Activated B cell treated with CpG ODN at 0.5 μM for 24 hours (primary cell): ENCODE results near the gene KSR2. TPM values are rescaled to one million over a fixed set of nuclear protein-coding genes. Genes with fewer than 3 reads are reported as not detected.

ENCODE experiments used
- ATAC-seq: fragments of 200-7000 bp; cut with Tn5 transposase; one replicate; pipeline ENCODE4 v1.10.0; 2021; ENCODE audit warnings: low read depth, mild to moderate bottlenecking, moderate library complexity
- CTCF ChIA-PET: fragments of 350-600 bp; sonication (Branson Sonifier 250); formaldehyde crosslinking; loops from one replicate; lab custom pipeline; 2021; ENCODE audit warnings: antibody characterized with exemption; lab: Charles Lee
- POLR2A ChIA-PET: fragments of 350-600 bp; sonication (Branson Sonifier 250); formaldehyde crosslinking; loops from one replicate; lab custom pipeline; 2021; ENCODE audit warnings: antibody characterized with exemption; lab: Charles Lee
- DNase-seq: peaks from one replicate; pipeline ENCODE4 v3.0.0; 2022
- H3K27ac Mint-ChIP-seq: one replicate; pipeline ENCODE4 v1.8.0; 2020; ENCODE audit warnings: mixed read lengths
- H3K27me3 Mint-ChIP-seq: one replicate; pipeline ENCODE4 v1.8.0; 2021; ENCODE audit warnings: mixed read lengths
- H3K36me3 Mint-ChIP-seq: one replicate; pipeline ENCODE4 v1.8.0; 2021; ENCODE audit warnings: low read depth, mixed read lengths
- H3K4me1 Mint-ChIP-seq: one replicate; pipeline ENCODE4 v1.8.0; 2021; ENCODE audit warnings: mixed read lengths
- H3K4me3 Mint-ChIP-seq: one replicate; pipeline ENCODE4 v1.8.0; 2020; ENCODE audit warnings: mild to moderate bottlenecking, mixed read lengths
- H3K9me3 Mint-ChIP-seq: one replicate; pipeline ENCODE4 v1.8.0; 2020; ENCODE audit warnings: mixed read lengths
- CTCF ChIP-seq: fragments of 200-600 bp; IDR thresholded peaks from one replicate; pipeline ENCODE4 v1.8.0; 2022; ENCODE audit warnings: antibody characterized with exemption, mild to moderate bottlenecking
- intact Hi-C: fragments of 100-400 bp; cut with micrococcal nuclease; formaldehyde crosslinking; loops from one replicate; pipeline ENCODE4 v1.15.1; 2024
- total RNA-seq: library from RNA; stranded (reverse); gene quantifications from 2 replicates; pipeline ENCODE4 v1.2.3, GENCODE V29; 2022

KSR2 gene
- total RNA-seq, 1 donor from 2014 or later = not detected

- no peak for TF ChIP-seq CTCF
- Mint-ChIP-seq H3K27ac (no peak overlapping the region), H3K4me1 (no peaks in the 10 kb centered on the region), H3K9me3 (peaks cover 9% of the 10 kb centered on the region), H3K4me3 (no peak overlapping the region), H3K27me3 (peaks cover 3% of the 10 kb centered on the region), H3K36me3 (no peaks in the 10 kb centered on the region)
- DNase-seq = no peak
- POLR2A ChIA-PET = no interaction called here
- intact Hi-C loops = no loop called here
- no peak for ATAC-seq
- CTCF ChIA-PET = no interaction called here
Observed at GRCh38 chr12:117998719-117999118, 29.9 kb upstream of the KSR2 start.

GRCh38 chr12:117994551-117995438, 26.0 kb upstream of the KSR2 start:
- H3K27ac Mint-ChIP-seq = no peak overlapping the region
- H3K4me3 Mint-ChIP-seq = no peak overlapping the region
- peaks cover 6% of the 10 kb centered on the region for H3K27me3 Mint-ChIP-seq
- no peak for TF ChIP-seq CTCF
- ChIA-PET CTCF (no interaction called here), POLR2A (interaction anchor here (0.6 kb wide), 1 partner anchor 151 kb away, joined by 3 read pairs; no protein-coding TSS in a partner anchor)
- H3K9me3 Mint-ChIP-seq = peaks cover 9% of the 10 kb centered on the region
- no peak for ATAC-seq
- no peaks in the 10 kb centered on the region for H3K4me1 Mint-ChIP-seq
- intact Hi-C loops = no loop called here
- no peak for DNase-seq
- H3K36me3 Mint-ChIP-seq = no peaks in the 10 kb centered on the region

- TF ChIP-seq CTCF = no peak
- Mint-ChIP-seq H3K36me3 (no peaks in the 10 kb centered on the region), H3K27ac (no peak overlapping the region), H3K9me3 (peaks cover 4% of the 10 kb centered on the region), H3K4me3 (no peak overlapping the region), H3K27me3 (peaks cover 7% of the 10 kb centered on the region), H3K4me1 (no peaks in the 10 kb centered on the region)
- POLR2A ChIA-PET = interaction anchor here (0.7 kb wide), 1 partner anchor 28 kb away, joined by 3 read pairs; no protein-coding TSS in a partner anchor
- ATAC-seq (no peak), DNase-seq (no peak)
- CTCF ChIA-PET = no interaction called here
- intact Hi-C loops = no loop called here
Observed at GRCh38 chr12:117986705-117987469, 18.1 kb upstream of the KSR2 start.

GRCh38 chr12:117985182-117985581, 16.4 kb upstream of the KSR2 start:
- H3K27ac Mint-ChIP-seq = no peak overlapping the region
- DNase-seq = no peak
- ChIA-PET POLR2A (no interaction called here), CTCF (no interaction called here)
- H3K27me3 Mint-ChIP-seq = peaks cover 4% of the 10 kb centered on the region
- H3K36me3 Mint-ChIP-seq = no peaks in the 10 kb centered on the region
- peaks cover 4% of the 10 kb centered on the region for H3K9me3 Mint-ChIP-seq
- no peak overlapping the region for H3K4me3 Mint-ChIP-seq
- TF ChIP-seq CTCF = no peak
- no peak for ATAC-seq
- H3K4me1 Mint-ChIP-seq = no peaks in the 10 kb centered on the region
- intact Hi-C loops = no loop called here

GRCh38 chr12:117981267-117981666, 12.5 kb upstream of the KSR2 start:
- H3K36me3 Mint-ChIP-seq = no peaks in the 10 kb centered on the region
- no peaks in the 10 kb centered on the region for H3K4me1 Mint-ChIP-seq
- no peak for TF ChIP-seq CTCF
- ChIA-PET CTCF (no interaction called here), POLR2A (no interaction called here)
- no peaks in the 10 kb centered on the region for H3K9me3 Mint-ChIP-seq
- no peak overlapping the region for H3K27ac Mint-ChIP-seq
- intact Hi-C loops = no loop called here
- no peak overlapping the region for H3K4me3 Mint-ChIP-seq
- peaks cover 6% of the 10 kb centered on the region for H3K27me3 Mint-ChIP-seq
- ATAC-seq = no peak
- DNase-seq = no peak
